Measurements from ENCODE around the gene KCNF1.

- no peak for TF ChIP-seq CTCF (IDR thresholded peaks at IDR 0.05; ENCODE audit: insufficient read depth, low read depth, low read length)
- TF ChIP-seq EZH2 (IDR thresholded peaks at IDR 0.05; ENCODE audit: insufficient read depth, low read length) = no peak
Measured at GRCh38 chr2:10960606-10961489, 49.1 kb downstream of the KCNF1 start.
